GM12875 (cell line): Measurements from ENCODE around the gene UBR7.
"Not testable (repeated sequence)": the region's sequence is repeated elsewhere in the genome, so short reads cannot be mapped to it uniquely, and the experiment has no call there.

Source experiments
- H3K4me3 ChIP-seq: one replicate; pipeline ENCODE4 v1.5.1; 2011; ENCODE audit warnings: low read depth, low read length, control low read depth
- CTCF ChIP-seq: IDR thresholded peaks from 2 replicates; pipeline ENCODE4 v1.5.1; 2011; ENCODE audit warnings: low read depth, mild to moderate bottlenecking, control low read depth, inconsistent platforms, low read length, moderate library complexity, borderline replicate concordance; ENCODE audit not compliant: insufficient read depth

UBR7 gene

GRCh38 chr14:93206793-93207467 is at the start of gene UBR7, which contains the start of gene GON7:
UBR7 (plus strand) TSS chr14:93207256; CDS start chr14:93207292, 36 bp downstream.
GON7 (minus strand) TSS chr14:93207065; CDS start chr14:93207037, 28 bp downstream.
- H3K4me3 ChIP-seq = peak within 1 kb of the TSS; percentile 84
- no peak for TF ChIP-seq CTCF

GRCh38 chr14:93158349-93158748 is 48.7 kb upstream of the UBR7 start:
- H3K4me3 ChIP-seq = not testable (repeated sequence)

- not testable (repeated sequence) for H3K4me3 ChIP-seq
Observed at GRCh38 chr14:93159625-93160352, 47.3 kb upstream of the UBR7 start.

GRCh38 chr14:93160353-93160801 is 46.7 kb upstream of the UBR7 start:
- TF ChIP-seq CTCF = peak; percentile 26; the same call in 1 of the 2 replicates

GRCh38 chr14:93161411-93161940 is 45.6 kb upstream of the UBR7 start:
- no peak overlapping the region for H3K4me3 ChIP-seq
- no peak for TF ChIP-seq CTCF

More at GRCh38 chr14:93160353-93160801, 46.7 kb upstream of the UBR7 start:
- H3K4me3 ChIP-seq = no peak overlapping the region

GRCh38 chr14:93163564-93163963 is 43.5 kb upstream of the UBR7 start:
- no peak overlapping the region for H3K4me3 ChIP-seq
- no peak for TF ChIP-seq CTCF

GRCh38 chr14:93165271-93166265 is 41.5 kb upstream of the UBR7 start:
- H3K4me3 ChIP-seq = not testable (repeated sequence)

GRCh38 chr14:93168610-93169009 is 38.4 kb upstream of the UBR7 start:
- not testable (repeated sequence) for H3K4me3 ChIP-seq

- not testable (repeated sequence) for H3K4me3 ChIP-seq
Observed at GRCh38 chr14:93169619-93170018, 37.4 kb upstream of the UBR7 start.

- not testable (repeated sequence) for H3K4me3 ChIP-seq
Observed at GRCh38 chr14:93170141-93170540, 36.9 kb upstream of the UBR7 start.
